GM19025 (cell line): ENCODE results near the gene KCNH3.
"Not testable (repeated sequence)": the region's sequence is repeated elsewhere in the genome, so short reads cannot be mapped to it uniquely, and the experiment has no call there.

ENCODE experiments used
- ATAC-seq: cut with Tn5 transposase; IDR thresholded peaks from one replicate; pipeline ENCODE4 v1.9.1; 2021; ENCODE audit warnings: mild to moderate bottlenecking, low read depth, moderate library complexity; ENCODE audit not compliant: unreplicated experiment

Gene KCNH3

GRCh38 chr12:49527361-49528130 is 11.3 kb upstream of the KCNH3 start:
- ATAC-seq: no peak

GRCh38 chr12:49529414-49529813 is 9.4 kb upstream of the KCNH3 start:
- no peak for ATAC-seq

- no peak for ATAC-seq
Observed at GRCh38 chr12:49531745-49532144, 7.1 kb upstream of the KCNH3 start.

DNA sequence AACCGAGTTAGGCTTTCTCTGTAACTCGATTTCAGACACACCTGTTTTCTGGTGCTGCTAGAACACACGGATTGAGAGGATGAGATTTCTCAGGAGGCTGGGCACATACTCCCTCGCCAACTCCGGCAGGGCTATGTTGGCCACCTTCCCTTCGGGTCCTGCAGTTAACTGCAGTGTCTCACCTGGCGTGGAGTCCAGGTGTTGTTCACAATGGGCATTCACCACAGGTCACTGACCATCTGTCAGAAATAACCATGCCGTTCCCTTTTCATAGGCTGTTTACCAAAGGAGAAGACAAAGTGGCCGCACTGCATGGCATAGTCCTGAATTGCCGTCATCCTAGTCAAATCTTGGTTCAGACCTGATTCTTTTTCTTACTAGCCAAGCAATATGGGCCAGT is 5.5 kb upstream of the KCNH3 start:
- no peak for ATAC-seq

DNA sequence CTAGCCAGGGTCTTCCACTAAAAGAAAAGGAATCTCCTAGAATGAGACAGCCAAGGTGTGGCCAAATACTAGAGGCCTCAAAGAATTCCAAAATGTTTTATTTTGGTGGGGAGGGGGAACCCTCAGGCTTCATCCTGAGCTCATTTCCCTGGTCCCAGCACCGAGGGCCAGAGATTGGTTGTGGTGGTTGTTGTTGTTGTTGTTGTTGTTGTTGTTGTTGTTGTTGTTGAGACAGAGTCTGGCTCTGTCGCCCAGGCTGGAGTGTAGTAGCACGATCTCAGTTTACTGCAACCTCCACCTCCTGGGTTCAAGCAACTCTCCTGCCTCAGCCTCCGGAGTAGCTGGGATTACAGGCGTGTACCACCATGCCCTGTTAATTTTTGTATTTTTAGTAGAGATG is 4.7 kb upstream of the KCNH3 start:
- ATAC-seq: not testable (repeated sequence)

GRCh38 chr12:49534731-49535278 is 4.0 kb upstream of the KCNH3 start:
- no peak for ATAC-seq

DNA sequence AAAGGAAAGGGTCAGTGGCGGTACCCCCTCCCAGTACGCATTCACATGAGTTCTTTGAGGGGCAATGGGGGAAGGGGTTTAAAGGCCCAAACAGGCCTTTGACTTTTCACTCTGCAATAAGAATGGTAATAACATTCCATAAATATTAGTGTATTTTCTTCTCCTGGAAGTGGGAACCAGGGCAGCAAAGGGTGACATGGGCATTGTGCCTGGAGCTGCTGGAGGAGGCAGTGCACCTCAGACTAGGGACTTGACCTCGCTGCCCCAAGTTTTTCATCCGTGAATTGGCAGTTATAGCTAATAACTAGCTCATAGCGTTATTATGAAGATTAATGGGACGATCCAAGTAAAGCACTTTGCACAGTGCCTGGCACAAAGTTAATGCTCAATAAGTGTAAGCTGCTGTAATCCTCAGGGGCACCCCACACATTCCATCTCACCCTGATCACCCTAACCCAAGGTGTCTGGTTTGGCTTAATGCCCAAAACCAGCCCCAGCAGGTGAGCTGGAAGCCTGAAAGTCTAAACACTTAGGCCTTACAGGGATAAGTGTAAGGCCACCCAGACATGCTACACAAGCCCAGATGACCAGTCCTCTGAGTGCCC is 2.8 kb upstream of the KCNH3 start:
- no peak for ATAC-seq

DNA sequence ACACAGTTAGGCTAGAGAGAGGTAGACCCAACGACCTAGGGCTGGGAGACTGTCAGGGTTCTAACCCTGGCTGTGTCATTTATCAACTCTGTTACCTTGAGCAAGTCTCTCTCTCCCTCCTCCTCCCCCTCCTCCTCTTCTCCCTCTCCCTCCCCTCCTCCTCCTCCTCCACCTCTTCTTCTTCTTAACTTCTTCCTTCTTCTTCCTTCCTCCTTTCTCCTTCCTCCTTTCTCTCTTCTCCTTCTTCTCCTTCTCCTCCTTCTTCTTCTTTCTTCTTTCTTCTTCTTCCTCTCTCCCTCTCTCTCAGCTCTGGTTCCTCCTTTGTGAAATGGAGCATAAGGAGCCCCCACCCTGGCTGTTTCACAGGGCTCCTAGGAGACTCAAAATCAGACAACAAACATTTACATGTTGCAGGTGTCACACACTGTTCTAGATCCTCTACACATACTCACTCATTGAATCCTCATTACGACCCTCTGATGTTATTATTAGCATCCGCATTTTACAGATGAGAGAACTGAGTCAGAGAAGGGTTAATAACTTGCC is 2.2 kb upstream of the KCNH3 start:
- ATAC-seq: no peak

DNA sequence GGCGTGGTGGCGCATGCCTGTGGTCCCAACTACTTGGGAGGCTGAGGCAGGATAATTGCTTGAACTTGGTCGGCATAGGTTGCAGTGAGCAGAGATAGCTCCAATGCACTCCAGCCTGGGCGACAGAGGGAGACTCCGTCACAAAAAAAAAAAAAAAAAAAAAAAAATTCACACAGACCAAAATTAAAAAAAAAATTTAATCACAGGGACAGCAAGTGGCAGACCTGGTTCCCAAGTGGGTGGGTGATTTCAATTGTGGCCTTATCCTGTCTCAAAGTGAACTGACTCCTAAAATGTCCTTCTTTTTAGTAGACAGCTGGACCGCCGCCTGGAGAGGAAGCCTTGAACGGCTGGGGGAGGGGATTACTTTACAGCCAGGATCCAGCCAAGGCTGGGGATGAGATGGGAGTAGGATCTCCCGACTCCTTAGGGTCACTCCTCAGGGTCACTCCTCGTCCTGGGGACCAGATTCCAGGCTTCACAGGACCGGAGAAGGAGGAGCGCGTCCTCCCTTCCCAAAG is 1.5 kb upstream of the KCNH3 start:
- no peak for ATAC-seq

DNA sequence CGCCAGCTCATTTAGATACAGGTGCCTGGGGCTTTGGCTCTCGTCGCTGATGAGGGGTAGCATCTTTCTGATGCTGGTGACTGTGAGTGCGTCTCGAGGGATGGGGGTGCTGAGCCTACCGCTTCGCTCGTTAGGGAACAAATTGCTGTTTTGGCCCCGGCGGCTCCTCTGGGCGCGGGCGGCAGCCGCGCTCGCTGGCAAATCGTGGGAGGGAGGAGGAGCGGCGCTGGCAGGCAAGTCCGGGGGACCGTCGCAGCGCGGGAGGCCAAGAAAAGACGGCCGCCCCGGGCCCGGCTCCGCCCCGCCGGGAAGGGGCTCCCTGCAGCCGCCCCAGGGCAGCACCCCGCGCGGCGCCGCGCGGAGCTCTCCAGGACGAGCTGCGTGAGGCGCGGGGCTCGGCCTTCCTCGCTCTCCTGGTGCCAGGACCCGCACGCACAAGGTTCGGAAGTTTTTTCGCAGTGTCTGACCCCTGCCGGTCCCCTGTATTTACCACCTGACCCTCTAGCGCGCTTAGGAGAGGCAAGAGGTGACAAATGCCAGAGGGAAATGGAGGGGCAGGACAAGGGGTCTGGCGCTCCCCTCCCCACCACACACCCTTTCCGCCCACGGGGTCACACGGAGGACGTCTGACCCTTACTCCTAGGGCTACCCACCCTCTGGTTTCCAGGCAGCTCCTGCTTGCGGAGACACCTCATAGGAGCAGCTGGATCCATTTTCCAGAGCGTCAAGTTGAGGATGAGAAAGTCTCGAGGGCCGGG is 899 bp upstream of the KCNH3 start:
- ATAC-seq: no peak

DNA sequence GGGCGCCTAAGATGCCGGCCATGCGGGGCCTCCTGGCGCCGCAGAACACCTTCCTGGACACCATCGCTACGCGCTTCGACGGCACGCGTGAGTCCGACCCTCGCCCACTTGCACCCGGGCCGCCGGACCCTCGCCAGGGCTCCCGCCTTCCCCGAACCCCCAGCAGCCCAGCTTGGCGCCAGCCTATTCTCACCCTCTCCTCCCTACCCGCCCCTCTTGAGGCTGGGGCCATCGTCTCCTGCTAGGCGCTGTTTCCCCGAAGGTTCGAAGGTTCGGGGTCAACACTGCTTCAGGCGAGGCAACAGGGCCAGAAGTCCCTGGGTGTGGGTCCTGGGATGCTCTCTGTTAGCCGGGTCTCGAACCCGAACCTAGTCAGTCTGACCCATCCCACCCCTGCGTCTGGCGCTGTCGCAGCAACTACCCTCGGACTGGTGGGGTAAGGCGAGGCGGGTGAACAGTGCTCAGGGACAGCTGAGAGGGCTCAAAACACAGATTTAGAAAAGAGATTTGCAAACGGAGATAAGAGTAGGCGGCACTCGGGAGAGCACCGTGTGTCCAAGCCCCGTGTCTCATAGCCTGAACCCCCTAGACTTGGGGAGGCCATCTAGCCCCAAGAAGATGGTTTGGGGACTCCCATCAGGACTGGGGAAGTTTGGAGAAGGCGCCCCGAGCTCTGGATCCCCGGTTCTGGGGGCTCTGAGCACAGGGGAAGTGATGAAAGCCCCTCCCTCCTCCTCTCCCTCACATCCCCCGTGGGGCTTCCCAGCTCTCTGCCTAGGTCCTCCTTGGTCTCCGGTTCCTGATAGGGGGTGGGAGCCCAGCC is 787 bp downstream of the KCNH3 start:
- ATAC-seq: no peak

DNA sequence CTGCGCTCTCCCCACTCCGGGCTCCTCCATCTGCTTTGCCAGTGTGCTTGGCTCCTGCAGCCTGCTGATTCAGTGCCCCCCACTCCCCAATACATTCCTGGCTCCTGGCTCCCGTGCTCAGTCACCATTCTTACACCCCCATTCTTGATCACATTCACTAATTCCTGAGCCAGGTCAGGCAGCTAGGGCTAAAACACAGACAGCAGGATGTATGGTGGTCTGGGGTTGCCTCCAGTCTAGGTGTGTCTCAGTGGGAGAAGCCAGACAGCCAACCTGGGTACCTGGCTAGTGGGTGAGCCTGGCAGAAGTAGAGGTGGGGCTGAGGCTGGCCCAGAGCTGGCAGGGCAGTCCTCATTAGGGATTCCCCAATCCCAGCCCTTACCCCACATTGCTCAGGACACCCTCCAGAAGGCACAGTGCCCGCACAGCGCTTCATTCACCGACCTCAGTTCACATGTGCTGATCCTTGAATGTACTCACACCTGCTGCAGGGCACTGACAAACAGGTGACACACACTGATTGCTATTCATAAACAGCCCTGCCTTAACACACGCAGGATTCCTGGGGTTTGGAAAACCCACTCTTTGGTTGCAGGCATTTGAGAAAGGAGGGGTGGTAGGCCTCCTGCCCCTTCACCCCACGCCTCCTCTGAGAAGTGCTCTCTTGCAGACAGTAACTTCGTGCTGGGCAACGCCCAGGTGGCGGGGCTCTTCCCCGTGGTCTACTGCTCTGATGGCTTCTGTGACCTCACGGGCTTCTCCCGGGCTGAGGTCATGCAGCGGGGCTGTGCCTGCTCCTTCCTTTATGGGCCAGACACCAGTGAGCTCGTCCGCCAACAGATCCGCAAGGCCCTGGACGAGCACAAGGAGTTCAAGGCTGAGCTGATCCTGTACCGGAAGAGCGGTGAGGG is 1.7 kb downstream of the KCNH3 start:
- no peak for ATAC-seq

DNA sequence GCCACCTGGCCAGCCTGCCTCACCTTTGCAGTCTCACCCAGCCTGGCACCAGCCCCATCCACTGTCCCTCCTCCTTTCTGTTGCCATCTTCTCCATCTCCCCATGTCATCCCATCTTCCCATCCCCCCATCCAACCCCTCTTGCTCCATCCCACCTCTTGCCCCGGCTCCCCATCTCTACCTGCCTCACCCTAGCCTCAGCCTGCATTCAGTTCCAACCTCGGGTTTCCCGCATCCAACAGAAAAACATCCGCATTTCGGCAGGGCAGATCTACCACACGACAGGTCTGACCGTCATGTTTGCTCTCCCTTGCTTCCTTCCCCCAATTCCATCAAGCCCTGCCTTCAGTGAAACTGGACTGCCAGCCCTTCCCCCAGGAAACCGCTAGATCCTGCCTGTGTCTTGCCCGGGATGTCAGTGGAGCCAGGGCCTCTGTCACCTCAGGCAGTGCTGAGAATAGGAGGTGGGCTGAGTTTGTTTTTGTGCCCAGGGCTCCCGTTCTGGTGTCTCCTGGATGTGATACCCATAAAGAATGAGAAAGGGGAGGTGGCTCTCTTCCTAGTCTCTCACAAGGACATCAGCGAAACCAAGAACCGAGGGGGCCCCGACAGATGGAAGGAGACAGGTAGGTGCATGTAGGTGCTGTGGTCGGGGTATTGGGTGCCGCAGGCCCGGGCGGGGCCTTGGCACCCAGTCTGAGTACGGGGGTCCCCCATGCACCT is 2.5 kb downstream of the KCNH3 start:
- ATAC-seq: no peak

DNA sequence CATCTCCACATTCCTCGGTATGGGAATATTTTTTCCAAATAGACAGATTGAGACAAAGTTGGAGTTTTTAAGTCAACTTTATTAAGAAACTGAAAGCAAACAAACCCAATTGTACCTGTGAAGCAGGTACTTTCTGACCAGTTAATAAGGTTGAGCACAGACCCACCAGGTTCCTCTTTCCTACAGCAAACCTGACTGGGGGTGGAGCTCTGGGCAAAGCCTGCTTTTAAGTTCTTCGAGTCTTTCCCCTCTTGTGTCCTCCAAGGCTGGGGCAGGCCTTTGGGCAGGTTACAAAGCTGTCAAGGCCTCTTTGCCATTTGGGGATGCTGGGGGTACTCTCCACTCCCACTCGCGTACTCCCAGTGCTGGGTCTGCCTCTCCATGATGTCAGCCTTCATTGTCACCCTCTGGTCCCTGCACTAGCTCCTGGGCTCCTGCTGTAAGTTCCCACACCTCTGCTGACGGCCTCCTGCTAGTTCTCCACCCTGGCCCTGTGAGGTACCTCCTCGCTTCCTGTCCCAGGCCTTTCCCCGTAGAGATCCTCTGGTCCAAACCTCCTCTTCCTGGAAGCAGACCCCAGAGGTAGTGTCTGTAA is 3.2 kb downstream of the KCNH3 start:
- no peak for ATAC-seq

GRCh38 chr12:49542592-49543160 is 3.8 kb downstream of the KCNH3 start:
- ATAC-seq: no peak

GRCh38 chr12:49543221-49543913 is 4.5 kb downstream of the KCNH3 start:
- ATAC-seq: no peak
